Measurements from ENCODE around the gene TCEANC.

- TF ChIP-seq POLR2AphosphoS5 (IDR thresholded peaks at IDR 0.05; ENCODE audit: borderline replicate concordance, low read depth, low read length) (no peak), EZH2 (IDR thresholded peaks at IDR 0.05) (no peak)
Measured at GRCh38 chrX:13654116-13654515, 1.2 kb downstream of the TCEANC start.

All from SK-N-MC (cell line).